ENCODE data around the gene CTNNA2.
"Not testable (repeated sequence)": the region's sequence is repeated elsewhere in the genome, so short reads cannot be mapped to it uniquely, and the experiment has no call there.

Gene CTNNA2

DNA sequence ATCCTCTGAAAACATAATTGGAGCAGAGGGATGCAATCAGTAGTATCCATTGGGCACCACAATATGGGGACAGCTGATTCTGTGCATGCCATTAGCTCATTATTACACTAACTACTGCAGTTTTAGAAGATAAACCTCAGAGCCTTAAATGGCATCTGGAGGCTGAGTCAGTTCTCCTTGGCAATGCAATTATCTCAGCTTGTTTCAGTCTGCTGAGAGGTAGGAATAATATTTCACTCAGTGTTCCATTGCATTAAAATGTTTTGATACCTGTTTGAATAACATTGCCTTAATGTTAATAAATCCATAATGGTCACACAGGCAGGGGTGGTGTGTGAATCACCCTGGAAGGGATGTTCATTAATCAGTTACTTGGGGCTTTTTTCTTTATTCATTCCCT is 482.1 kb downstream of the CTNNA2 start:
- DNase-seq: no peak

DNA sequence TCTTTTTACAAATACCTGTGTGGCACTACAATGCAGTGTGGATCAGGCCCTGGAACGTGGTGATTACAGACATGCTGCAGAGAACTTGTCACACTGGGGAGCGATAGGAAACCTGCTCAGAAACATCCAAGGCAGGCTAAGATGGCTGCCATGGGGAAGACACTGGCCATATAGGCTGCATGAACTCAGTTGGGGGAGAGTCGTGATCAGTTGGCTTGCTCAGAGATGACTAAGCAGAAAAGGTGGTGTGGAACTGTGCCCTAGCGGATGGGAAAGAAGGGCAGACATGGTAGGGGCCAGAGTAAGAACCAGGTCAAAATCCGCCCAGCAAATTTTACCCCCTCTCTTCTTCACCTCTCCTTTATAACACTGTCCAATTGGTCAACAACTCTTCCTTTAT is 483.9 kb downstream of the CTNNA2 start:
- DNase-seq: no peak

DNA sequence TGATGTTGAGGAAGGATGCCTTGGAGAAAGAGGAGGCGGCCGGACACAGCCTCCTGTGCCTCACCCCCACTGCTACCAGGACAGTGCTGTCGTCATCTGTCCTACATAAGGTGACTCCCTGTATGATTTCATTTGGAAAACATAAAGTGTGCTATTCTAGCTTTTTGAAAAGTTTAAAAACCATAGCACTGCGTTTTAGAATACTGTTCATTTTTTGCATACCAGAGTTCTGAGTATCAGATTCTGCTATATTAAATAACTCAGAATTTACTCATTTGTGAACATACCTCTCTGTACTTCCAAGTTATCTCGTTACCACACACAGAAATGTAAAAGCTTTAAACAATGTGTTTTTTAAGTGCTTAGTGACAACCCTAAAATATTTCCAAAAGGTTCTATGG is 488.9 kb downstream of the CTNNA2 start:
- DNase-seq: no peak

DNA sequence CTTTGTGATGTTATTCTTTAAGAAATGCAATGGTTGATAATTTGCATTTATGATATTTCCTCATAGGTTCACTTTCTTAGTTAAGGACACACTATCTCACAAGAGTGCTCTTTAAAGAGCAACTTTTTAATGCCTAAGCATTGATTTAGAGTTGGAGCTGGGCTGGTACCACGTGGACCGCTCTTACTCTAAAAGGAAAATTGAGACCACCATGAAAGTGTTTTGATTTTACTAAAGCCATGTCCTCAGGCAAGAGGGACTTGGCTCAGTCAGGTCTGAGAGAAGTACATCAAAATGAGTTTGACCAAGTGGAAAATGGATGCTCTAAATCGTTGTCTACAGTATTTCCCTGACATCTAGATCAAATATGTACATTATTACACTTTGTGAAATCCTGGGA is 489.3 kb downstream of the CTNNA2 start:
- DNase-seq: no peak

DNA sequence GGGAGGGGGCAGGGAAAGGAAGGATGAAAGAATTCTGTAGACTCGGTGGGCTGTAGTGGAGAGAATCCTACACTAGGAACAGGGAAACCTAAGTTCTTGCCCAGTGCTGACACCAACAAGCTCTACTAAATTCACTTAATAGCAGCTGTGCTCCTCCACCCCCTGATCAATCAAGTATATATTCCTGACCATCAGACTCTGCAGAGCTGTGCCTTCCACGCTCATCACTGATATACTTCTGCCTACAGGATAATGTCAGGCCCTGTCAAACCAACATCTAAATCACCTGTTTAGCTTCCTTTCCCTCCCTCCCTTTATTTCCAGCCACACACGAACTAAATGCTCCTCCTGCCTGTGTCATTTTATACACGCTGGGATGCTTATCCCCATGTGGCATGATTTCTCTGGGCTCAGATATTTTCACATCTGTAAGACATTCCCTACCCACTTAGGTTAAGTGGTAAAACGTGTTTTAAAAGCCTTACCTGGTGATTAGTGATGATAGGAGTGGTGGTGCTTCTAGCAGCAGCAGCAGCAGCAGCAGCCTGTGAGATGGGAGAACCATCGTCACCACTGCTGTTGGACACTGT is 489.8 kb downstream of the CTNNA2 start:
- no peak for DNase-seq

DNA sequence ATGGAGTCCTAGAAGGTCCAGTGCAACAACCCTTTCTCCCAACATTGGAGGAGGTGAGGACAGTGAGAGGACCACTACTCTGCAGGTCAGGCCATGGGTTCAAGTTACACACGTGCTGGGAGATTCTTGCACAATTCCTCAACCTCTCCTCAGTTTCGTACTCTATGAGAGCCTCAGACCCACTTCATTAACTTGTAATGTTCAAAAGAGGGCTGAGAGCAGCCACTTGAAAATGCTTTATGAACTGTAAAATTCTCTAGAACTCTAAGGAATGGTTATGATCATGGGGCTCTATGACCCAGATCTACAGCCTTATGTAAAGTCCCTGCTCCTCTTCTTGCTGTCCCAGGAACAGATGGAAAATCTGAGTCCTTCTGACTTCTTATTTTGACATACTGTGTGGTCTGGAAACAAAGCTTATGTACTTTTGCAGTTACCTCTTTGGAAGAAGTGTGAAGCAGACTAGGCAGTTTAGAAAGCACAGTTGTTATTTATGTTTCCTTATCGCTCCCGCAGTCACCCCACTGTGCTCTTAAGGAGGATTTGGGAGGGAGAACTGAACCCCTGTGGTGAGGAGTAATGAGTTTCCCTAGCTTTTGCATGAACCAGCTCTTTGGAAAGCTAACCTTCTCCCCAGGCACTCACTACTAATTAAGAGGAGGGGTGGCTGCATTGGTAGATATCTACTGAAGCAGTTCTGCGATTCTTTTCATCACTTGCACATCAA is 495.1 kb downstream of the CTNNA2 start:
- DNase-seq: no peak

DNA sequence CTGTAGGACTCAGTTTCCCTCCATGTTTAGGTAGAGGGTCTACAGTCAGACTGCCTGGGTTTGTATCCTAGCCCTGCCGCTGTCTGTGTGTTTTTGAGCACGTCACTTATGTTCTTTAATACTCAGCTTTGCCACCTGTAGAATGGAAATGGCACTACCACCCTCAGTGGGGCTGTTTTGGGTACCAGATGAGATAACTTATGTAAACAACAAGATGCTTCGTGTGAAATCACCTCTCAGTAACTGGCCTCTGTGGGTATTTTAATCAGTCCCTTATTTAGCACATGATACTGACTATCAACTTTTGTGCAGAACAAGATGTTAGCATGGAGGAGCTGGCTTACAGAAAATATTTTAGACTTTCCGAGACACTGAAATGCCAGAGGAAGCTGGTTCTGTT is 495.7 kb downstream of the CTNNA2 start:
- DNase-seq: no peak

DNA sequence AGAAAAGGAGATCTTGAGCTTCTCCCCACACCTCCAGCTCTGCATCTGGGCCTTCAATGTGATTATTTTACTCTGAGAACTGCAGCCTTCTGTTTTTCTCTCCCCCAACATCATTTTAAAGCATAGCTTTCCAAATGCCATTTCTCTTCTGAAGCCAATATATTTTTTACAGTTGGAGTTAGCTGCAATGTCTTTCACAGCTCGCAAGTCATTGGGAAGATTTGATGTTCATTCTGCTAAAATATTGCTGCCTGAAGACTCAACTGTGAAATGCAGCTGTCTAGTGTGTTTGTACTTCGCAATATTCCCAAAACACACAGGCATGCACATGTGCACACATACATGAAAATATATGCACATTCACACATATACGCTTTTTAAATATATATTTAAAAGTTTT is 496.4 kb downstream of the CTNNA2 start:
- DNase-seq: no peak

DNA sequence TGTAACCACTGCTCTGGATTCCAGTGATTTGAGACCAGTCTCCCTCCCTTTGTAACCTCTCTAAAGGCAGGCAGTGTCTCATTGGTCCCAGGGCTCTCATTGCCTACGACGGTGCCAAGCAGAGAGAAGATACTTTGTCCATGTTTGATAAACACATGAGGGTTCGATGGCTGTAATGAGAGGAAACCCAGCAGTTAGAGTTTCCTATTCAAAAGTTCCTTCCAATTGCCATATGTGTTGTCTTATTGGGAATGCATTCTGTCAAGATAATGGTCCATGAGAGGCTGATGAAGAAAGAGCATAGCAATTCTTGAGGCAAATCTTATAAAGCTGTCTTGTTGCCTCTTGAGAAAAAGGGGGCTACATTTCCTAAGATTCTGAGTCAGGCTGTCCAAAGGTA is 499.2 kb downstream of the CTNNA2 start:
- DNase-seq: no peak

DNA sequence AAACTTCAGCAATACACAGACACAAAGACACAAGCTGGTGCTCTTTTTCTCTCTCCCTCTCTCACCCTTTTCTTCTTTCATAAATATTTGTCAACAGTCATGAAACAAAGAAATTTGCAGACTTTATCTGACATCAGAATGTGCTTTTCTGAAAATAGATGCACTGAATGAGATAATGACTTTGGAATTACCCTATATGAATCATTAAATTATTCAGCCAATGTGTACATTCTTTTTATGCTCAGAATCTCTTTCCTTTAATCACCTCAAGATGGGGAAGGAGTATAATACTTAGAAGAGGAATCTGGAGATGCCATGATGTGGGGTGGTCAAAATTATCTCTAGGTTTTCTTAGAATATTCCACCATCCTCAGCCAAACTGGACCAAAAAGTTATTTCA is 501.8 kb downstream of the CTNNA2 start:
- DNase-seq: no peak

DNA sequence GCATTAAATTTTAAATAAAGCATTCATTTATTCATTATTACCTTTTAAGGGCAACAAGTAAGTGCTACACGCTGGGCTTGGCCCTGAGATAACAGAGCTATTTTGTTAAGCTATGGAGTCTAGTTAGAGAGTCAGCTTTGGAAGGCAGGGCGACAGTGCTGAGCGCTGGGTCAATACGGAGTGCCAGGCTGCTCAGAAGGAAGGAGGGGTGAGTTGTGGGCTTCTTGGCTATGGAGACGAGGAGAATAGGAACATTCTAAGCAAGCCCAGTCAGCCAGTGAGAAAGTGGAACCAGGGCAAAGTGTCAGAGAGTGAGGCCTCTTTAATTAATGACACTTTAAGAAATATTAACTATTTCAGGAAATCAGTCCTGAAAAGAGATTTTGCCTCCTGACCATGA is 503.3 kb downstream of the CTNNA2 start:
- DNase-seq: no peak

DNA sequence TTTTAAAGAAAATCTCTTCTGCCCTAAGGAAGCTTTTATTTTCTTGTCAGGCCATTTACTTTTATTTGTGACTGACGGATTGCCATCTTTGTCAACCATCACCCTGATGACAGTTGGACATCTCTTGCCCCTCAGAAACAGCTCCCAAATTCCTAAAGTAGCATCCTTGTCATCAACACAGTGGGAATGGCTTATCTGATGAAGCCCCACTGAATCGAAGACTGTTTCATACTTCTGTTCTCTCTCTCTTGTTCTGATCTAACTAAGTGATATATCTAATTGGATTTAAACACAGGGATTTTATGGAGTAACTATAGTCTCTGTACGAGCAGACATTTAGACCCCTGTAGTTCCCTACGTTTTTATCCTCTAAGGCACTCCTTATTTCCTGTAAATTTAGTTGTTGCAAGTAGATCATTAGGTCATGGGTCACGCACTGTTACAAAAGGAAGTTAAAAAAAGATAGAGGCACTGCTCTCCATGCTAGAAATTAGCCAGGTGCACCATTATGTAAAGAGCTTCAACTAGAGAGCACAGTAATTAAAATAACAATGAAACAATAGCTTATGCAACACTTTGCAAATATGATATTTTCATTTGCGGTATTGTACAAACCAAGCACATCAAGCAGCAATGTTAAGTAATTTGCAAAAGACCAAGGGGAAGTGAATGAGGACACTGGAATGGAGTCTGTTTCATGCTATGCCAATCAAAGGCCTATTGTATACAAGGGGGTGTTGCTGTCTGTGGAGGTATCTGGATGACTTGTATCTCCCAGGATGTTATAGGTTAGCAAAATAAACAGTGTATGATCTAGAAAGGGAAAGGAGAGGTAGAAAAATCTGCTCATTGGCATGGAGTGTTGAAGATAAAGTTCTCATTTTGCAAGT is 507.0 kb downstream of the CTNNA2 start:
- no peak for DNase-seq

DNA sequence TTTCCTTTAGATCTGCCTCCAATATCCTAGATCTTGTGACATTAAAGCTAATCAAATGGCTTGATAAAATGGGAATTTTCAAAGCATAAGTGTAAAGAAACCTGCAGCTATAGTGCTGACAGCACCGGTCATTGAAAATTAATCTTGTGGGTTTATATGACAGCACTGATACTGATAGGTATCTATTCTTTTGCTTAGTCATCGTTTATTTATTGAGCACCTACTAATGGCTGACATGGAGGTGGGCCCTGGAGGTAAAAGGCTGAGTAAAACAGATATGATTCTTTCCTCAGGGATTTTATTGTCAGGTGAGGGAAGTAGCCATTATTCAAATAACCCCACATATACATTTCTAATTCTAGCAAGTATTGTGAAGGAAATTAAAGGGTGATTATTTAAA is 509.2 kb downstream of the CTNNA2 start:
- DNase-seq: no peak

DNA sequence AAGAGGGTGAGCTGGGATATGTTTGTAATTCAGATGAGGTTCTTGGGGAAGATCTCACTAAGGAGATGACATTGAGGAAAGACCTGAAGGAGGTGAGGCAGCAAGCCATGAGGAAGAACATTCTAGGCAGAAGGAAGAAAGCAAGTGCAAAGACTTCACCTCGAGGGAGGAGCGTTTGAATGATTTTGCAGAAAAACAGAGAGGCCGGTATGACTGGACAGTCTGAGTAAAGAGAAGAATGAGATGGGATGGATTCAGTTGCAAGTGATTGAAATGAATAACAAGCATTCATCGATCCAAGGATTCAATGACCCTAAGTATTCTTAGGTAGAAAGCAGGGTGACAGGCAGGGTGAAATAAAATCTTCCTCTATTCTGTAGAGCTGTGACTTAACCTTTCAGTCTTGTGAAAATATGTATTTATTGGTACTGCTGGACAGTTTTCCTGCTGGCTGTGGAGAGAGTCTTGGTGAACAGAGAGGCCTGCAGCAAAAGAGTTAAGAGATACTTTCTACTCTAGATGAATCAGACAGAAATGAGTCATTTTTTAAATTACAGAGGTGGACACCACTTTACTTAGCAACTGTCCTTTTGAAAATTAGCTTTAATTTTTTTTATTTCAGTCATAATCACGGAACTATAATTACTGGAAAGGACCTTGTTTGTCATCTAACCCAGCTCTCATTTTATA is 513.3 kb downstream of the CTNNA2 start:
- no peak for DNase-seq

DNA sequence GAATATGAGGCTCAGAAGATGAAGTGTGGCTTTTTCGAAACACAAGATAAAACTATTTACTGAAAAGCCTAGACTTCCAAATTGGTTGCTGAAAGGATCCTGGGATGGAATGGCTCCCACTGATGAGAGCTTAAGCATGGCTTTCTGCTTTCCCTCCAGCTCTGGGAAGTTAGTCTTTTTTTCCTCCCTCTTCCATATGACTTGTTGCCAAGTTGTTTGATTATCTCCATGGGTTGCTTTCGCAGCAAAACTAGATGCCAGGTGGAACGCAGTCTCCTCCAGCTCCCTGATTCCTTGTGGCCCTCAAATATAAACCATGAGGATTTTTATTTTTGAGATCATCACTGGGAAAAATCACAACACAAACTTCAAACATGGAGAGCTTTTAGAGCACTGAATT is 515.2 kb downstream of the CTNNA2 start:
- DNase-seq: no peak

DNA sequence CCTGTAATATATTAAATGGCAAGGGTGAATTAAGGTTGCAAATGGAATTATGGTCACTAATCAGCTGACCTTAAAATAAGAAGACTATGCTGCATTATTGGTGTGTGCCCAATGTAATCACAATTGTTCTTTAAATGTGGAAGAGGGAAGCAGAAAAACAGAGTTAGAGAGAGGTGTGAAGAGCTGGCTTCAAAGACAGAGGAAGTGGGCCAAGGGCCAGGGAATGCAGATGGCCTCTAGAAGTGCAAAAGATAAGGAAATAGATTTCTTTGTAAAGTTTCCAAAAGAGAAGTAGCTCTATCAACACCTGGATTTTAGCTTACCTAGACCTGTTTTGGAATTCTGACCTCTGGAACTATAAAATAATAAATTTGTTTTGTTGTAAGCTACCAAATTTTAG is 515.7 kb downstream of the CTNNA2 start:
- no peak for DNase-seq

DNA sequence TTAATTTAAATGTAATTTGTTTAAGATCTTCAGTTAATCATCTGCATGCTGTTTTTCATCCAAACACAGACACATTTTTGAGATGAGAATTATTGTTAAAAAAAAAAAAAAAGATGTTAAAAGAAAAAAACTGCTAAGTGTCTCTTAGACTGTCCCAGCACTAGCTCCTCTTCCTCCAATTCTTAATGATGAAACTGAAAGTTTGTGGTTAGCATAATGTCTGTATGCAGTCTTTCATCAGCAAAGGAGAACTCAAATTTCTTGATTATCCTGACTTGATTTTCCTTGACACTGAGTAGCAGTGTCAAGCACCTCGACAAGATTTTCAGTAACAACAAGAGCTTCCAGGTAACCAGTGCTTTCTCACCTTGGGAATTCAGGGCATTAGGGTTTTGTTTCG is 517.3 kb downstream of the CTNNA2 start:
- no peak for DNase-seq

DNA sequence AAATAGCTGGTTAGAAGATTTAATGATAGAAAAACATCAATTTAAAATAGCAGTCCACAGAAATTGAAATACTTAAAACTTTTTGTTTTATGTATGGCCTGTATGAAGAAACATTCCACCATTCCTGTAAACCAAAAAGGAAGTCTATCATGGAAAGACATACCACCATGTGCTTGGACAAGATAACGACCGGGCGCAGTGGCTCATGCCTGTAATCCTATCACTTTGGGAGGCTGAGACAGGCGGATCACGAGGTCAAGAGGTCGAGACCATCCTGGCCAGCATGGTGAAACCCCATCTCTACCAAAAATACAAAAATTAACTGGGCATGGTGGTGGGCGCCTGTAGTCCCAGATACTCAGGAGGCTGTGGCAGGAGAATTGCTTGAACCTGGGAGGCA is 519.8 kb downstream of the CTNNA2 start:
- not testable (repeated sequence) for DNase-seq

DNA sequence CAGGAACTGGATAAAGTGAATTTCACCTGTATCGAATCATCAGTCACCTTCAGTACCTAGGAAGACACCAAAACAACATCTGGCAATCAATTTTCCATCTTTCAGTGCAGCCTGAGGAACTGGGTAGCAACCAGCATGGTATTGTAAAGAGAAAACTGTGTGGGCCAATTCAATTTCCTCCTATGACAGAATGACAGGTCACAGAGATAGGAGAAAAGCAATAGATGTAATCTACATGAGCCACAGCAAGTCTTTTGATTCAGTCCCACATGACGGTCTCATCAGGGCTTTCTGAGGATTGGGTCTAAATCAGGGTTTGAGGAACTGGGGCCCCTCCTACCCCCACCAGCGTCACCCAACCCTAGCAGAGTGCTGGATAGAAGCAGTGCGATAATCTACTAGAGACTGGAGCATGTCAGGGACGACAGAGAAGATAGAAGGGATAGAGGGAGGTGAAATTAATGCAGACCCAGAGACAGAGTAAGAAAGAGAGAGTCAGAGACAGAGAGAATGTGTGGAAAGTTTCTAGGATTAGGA is 523.0 kb downstream of the CTNNA2 start:
- DNase-seq: no peak

DNA sequence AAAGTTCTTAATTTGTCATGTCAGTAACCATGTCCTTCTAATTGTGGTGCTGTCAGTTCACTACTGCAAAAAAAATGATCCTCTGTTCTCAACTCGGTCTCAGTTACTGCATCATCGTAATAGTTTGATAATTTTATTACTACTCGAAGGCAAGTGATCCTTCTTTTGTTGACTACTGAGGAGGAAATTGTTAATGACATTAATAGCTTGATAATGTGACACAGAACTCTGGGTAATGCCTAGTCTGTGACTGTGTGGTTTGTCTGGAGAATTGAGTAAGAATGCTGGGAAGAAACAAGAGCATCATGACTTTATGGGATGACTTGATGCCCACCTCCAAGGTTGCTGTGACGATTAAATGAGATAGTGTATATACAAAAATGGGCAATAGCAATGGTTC is 524.5 kb downstream of the CTNNA2 start:
- no peak for DNase-seq

DNA sequence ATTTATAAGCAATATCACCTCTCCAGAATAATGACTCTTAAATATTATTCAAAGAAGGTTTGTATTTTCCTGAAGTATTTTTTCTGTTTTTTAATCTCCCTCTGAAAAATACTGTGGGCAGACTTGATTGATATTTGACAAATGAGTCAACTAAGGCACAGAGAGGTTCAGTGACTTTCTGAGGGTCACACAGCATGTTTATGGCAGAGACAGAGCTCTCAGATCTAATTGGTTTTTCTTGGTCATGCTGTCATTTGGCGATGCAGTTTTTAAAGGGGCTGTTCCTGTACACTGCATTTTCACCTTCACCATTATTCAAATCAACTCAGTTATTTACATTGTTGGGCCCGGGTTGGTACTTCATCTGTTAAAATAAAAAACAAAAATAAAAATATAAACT is 527.4 kb downstream of the CTNNA2 start:
- no peak for DNase-seq

DNA sequence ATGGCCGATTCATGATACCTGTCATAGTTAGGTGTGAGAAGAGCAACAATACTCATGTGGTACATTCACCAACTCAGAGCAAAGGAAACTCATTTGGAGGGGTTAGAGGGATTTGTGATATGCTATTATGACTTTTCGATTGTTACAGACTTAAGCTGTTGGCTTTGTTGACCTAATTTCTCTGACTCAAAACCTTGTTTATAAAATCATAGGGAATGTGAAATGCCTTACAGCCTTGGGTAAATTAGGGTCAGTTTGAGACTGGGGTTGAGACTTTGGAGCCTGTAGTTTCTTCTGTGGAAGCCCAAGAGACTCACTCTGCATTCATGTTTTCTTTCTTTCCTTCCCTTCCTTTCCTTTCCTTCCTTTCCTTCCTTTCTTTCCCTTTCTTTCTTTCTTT is 529.8 kb downstream of the CTNNA2 start:
- DNase-seq: no peak

DNA sequence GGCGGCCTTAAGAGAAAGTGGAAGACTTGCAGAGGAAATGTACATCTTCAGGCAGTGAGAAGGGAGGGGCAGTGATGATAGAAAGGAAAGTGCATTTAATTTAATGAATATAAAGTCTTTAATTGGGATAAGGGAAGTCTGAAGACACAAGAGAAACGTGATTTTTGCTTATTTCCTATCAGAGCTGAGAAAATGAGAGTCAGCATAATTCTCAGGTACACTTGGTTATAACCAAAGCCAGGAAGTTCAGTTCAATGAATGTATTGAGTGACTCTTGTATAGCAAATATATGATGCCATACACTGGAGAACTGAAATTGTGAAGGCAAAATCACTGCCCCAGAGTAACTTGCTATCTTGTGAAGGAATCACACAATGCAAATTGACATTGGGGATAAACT is 535.4 kb downstream of the CTNNA2 start:
- no peak for DNase-seq

Measured in GOT3 (cell line).